Mucosa of gallbladder (tissue), 1 donor: Measurements from ENCODE around the gene DDX53. TPM values are rescaled to one million over a fixed set of nuclear protein-coding genes. Genes with fewer than 3 reads are reported as not detected.

ENCODE experiments used
- DNase-seq: peaks from one replicate; pipeline ENCODE4 v3.0.0-alpha.2; 2020; ENCODE audit warnings: low spot score
- total RNA-seq: library from RNA; stranded (reverse); gene quantifications from one replicate; pipeline ENCODE4 v1.2.1, GENCODE V29; 2021
- donor health status: DM: no; HTN: no; CAD: no.

The DDX53 gene
- total RNA-seq, 1 donor from 2014 or later: not detected

- DNase-seq: no peak
These were observed 49.2 kb downstream of the DDX53 start for GRCh38 chrX:23048806-23049573.

DNA sequence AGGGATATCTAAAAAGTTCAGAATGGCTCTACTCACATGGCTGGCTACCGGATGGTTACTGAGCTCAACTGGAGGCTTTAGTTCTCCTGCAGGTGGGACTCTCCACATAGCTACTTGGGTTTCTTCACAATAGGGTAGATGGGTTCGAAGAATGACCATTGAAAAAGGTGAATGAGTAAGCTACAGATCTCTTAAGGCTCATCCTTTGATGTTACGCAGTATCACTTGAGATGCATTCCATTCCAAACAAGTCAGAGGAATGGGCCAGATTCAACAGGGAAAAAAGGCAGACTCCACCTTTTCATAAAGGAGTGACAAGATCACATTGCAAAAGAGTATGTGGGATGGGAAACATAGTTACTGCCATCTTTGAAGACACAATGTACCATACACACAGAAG is 52.6 kb downstream of the DDX53 start:
- no peak for DNase-seq
